ENCODE data around the gene FNDC3B.

FNDC3B gene

GRCh38 chr3:172195407-172195754 lies 156.0 kb downstream of the FNDC3B start:
- no peak for DNase-seq

DNA sequence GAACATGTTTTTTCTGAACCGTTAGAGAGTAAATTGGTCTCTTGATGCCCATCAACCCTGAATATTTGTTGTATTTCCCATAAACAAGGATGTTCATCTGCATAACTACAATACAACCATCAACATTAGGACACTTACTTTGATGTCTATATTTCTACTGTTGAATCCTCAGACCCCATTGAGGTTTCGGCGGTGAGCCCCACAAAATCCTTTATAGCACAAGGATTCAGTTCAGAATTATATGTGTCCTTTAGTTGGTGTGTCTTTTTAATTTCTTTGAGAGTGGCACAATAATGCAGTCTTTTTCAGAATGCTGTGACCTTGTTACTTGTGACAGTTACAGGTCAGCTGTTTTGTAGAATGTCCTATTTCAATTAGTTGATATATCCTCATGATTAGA lies 158.0 kb downstream of the FNDC3B start:
- no peak for DNase-seq

- DNase-seq: no peak
These were observed 159.1 kb downstream of the FNDC3B start for GRCh38 chr3:172198428-172198827.

- DNase-seq: no peak
These were observed 160.5 kb downstream of the FNDC3B start for GRCh38 chr3:172199850-172200369.

GRCh38 chr3:172201136-172201869 lies 161.9 kb downstream of the FNDC3B start:
- no peak for DNase-seq

- DNase-seq: no peak
These were observed 162.5 kb downstream of the FNDC3B start for GRCh38 chr3:172201870-172202236.

- no peak for DNase-seq
These were observed 163.4 kb downstream of the FNDC3B start for GRCh38 chr3:172202797-172203196.

DNA sequence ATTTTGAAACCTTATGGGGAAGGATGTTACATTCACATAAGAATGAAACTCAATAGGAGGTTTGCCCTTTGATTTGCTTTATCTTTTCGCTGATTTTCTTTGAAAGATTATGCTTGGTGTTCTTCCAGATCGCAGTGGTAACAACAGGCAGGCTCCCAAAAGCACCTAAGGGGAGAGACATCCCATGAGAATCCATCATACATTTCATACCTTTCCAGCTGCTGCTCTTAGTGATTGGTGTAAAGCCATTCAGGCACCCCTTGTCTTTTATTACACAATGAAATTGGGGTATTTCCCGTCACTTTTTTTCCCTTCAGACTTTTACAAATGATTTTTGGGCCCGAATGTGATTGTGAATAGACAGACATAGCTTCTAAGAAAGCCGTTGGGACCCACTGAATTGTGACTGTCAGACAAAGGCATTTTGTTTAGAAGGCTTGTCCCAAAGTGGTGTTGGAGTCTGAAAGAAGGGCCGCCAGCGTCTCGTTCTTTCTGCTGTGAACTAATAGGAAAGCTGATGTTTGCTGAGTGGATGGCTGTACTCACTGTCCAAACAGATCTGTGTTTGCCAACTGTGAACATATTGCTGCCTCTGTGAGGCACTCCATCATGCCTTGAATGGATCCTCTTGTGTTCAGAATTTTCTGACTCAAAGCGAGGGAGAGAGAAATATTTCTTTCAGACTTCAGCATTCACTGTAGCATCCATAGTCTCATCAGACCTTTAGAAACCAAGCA lies 164.3 kb downstream of the FNDC3B start:
- DNase-seq: no peak

GRCh38 chr3:172204716-172205115 lies 165.3 kb downstream of the FNDC3B start:
- DNase-seq: no peak

- DNase-seq: no peak
These were observed 169.4 kb downstream of the FNDC3B start for GRCh38 chr3:172208586-172209332.

GRCh38 chr3:172209333-172210321 lies 170.2 kb downstream of the FNDC3B start:
- no peak for DNase-seq

DNA sequence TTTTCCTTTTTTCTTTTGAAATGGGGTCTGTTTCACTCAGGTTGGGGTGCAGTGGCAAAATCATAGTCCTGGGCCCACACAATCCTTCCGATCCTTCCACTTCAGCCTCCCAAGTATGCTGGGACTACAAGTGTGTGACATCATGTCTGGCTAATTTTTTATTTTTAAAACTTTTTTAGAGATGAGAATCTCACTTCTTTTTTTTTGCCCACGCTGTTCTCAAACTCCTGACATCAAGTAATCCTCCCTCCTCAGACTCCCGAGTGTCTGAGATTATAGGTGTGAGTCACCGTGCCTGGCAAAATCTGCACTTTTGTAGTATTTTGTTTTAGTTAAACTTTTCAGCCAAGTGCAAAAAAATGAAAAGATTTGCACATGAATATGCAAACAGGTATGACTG lies 171.0 kb downstream of the FNDC3B start:
- DNase-seq: no peak

GRCh38 chr3:172211123-172211522 lies 171.7 kb downstream of the FNDC3B start:
- no peak for DNase-seq

DNA sequence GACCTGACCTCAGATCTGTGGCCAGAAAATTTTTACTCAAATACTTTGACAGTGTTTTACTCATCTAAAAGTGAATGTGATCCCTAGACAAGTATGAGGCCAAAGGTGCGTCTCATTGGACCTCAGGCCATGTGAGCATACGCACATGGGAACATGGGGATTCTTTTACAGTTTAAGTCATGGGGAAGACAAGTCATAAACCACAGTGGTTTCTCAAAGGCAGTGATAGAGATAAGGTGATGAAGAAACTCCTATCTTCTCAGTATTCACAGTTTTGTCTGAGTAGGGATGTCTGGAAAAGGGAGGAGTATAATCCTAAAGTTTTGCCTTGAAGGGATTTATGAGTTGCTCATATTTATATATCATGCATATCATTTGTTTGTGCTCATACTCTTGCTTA lies 173.8 kb downstream of the FNDC3B start:
- DNase-seq: no peak

DNA sequence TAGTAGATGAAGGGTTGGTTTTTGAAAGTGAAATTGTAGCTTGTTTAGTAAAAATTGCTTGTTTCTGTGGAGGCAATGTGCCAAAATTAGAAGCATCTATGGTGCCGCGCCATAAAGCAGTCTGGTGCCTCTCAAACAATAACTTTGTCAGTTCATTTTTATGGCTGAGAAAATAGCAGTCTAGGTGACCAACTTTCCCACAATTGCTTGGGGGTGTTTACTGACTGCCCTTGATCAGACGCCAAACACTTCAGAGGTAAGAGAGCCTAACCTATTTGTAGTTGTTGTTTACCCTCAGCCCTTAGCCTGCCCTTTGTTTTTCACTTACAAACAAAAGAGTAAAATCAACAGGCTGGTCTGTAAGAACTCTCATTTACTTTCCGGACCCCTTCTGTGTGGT lies 174.5 kb downstream of the FNDC3B start:
- no peak for DNase-seq

GRCh38 chr3:172216267-172216666 lies 176.9 kb downstream of the FNDC3B start:
- no peak for DNase-seq

DNA sequence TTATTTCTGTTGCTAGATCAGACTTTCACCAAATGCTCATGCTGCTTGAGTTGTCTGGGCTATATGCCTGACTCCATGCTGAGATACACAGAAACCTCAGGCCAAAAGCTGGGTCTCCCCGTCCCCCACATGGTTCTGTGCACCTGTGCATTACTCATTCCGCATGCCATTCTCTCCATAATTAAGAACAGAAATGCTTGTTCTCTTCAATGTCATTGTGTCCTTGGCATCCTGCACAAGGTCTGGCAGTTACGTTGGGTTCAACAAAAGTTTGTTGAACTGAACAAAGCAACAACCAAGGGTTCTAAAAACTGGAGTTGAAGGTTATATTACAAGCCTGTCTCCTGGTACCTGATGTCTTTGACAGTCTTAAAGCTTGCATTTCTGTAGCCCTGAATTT lies 177.5 kb downstream of the FNDC3B start:
- DNase-seq: no peak

GRCh38 chr3:172217877-172218276 lies 178.5 kb downstream of the FNDC3B start:
- no peak for DNase-seq

- no peak for DNase-seq
These were observed 179.3 kb downstream of the FNDC3B start for GRCh38 chr3:172218350-172219323.

- DNase-seq: no peak
These were observed 180.4 kb downstream of the FNDC3B start for GRCh38 chr3:172219750-172220149.

GRCh38 chr3:172221547-172221946 lies 182.2 kb downstream of the FNDC3B start:
- DNase-seq: no peak
